T-cell (primary cell): ENCODE measurements around the gene RPL41. TPM values are rescaled to one million over a fixed set of nuclear protein-coding genes. Genes with fewer than 3 reads are reported as not detected.

Experiments used
- ATAC-seq, 4 experiments: fragments of 200-7000 bp in 3 of 4; fragments of 150-1000 bp in 1 of 4; cut with Tn5 transposase; replicated peaks in 1 of 4; 1 replicate in 3 of 4; 2 replicates in 1 of 4; pipeline ENCODE4 v1.10.0; 2021; ENCODE audit warnings: moderate library complexity in 3 of 4, mild to moderate bottlenecking in 2 of 4, moderate number of reproducible peaks in 1 of 4
- CTCF ChIA-PET, 2 donors: fragments of 300-600 bp; sonication (Branson Sonifier 250); formaldehyde crosslinking; loops; one replicate each; lab custom pipeline; 2022; ENCODE audit warnings: antibody characterized with exemption in 2 of 2; lab: Charles Lee
- POLR2A ChIA-PET, 2 donors: fragments of 300-600 bp; sonication (Branson Sonifier 250); formaldehyde crosslinking; loops; one replicate each; lab custom pipeline; 2022; ENCODE audit warnings: antibody characterized with exemption in 2 of 2; lab: Charles Lee
- DNase-seq, 35 experiments: peaks; one replicate each; pipeline versions ENCODE4 v3.0.0 to v3.0.0-alpha.2; 2013 to 2023
- H3K27ac ChIP-seq: one replicate; pipeline ENCODE4 v1.5.1; 2013; ENCODE audit warnings: low read length
- H3K27me3 ChIP-seq, 2 experiments: replicated peaks in 1 of 2; 1 replicate in 1 of 2; 2 replicates in 1 of 2; pipeline versions ENCODE4 v1.6.1 to v1.7.0; 2013; ENCODE audit warnings: low read length in 1 of 2, mixed read lengths in 1 of 2; ENCODE audit not compliant: control insufficient read depth in 2 of 2, insufficient read depth in 2 of 2; ENCODE audit errors: extremely low read depth in 1 of 2
- H3K36me3 ChIP-seq, 2 donors: 1 replicate in 1 of 2; 2 replicates in 1 of 2; pipeline versions ENCODE4 v1.6.1 to v1.7.0; 2013; ENCODE audit warnings: low read length in 1 of 2; ENCODE audit not compliant: control insufficient read depth in 2 of 2, insufficient read depth in 1 of 2; ENCODE audit errors: extremely low read depth in 1 of 2
- H3K4me1 ChIP-seq, 2 experiments: 1 replicate in 1 of 2; 2 replicates in 1 of 2; pipeline versions ENCODE4 v1.6.1 to v1.7.0; 2013; ENCODE audit warnings: low read length in 2 of 2, mixed read lengths in 1 of 2; ENCODE audit not compliant: insufficient read depth in 2 of 2, control insufficient read depth in 1 of 2; ENCODE audit errors: extremely low read depth in 1 of 2
- H3K4me3 ChIP-seq, 2 donors: 1 replicate in 1 of 2; 2 replicates in 1 of 2; pipeline versions ENCODE4 v1.5.1 to v1.7.0; 2013; ENCODE audit warnings: mild to moderate bottlenecking in 2 of 2, low read length in 1 of 2, moderate library complexity in 1 of 2; ENCODE audit not compliant: control insufficient read depth in 1 of 2; ENCODE audit errors: extremely low read depth in 1 of 2
- H3K9me3 ChIP-seq: 2 replicates; pipeline ENCODE4 v1.7.0; 2013
- H3K27ac Mint-ChIP-seq, 2 donors: one replicate each; pipeline ENCODE4 v1.8.0; 2020 to 2021; ENCODE audit warnings: mild to moderate bottlenecking in 2 of 2, mixed read lengths in 2 of 2
- H3K27me3 Mint-ChIP-seq, 2 donors: one replicate each; pipeline ENCODE4 v1.8.0; 2021 to 2022; ENCODE audit warnings: mixed read lengths in 2 of 2
- H3K36me3 Mint-ChIP-seq: one replicate; pipeline ENCODE4 v1.8.0; 2021; ENCODE audit warnings: mixed read lengths
- H3K4me1 Mint-ChIP-seq, 3 donors: one replicate each; pipeline ENCODE4 v1.8.0; 2020 to 2022; ENCODE audit warnings: mixed read lengths in 3 of 3, mild to moderate bottlenecking in 1 of 3
- H3K4me3 Mint-ChIP-seq, 3 donors: one replicate each; pipeline ENCODE4 v1.8.0; 2020 to 2022; ENCODE audit warnings: mild to moderate bottlenecking in 3 of 3, mixed read lengths in 3 of 3, moderate library complexity in 3 of 3
- H3K9me3 Mint-ChIP-seq, 3 donors: one replicate each; pipeline ENCODE4 v1.8.0; 2020 to 2022; ENCODE audit warnings: mixed read lengths in 3 of 3
- WGBS: methylation state at CpG from one replicate; pipeline ENCODE4 v1.1.5; 2013; ENCODE audit warnings: missing lambda C conversion rate; ENCODE audit not compliant: insufficient coverage; 5-methylcytosine and 5-hydroxymethylcytosine counted together
- total RNA-seq, 35 experiments: library from RNA in 6 of 35; stranded (reverse) in 6 of 35; fragments of 120-200 nt in 1 of 35; gene quantifications; one replicate each; pipeline versions ENCODE4 v1.2.1 to v1.2.4 and lab custom pipeline; 2013 to 2026

RPL41 gene
- total RNA-seq, 5 donors from 2014 or later (not counting 1 experiment from before 2014, with no cell fraction given), result 4,612 to 5,648 (median 5,133) TPM

- Histone ChIP-seq H3K36me3 (peaks cover 8 to 46% of the 10 kb centered on the region in 2 donors), H3K4me1 (peaks cover 18 to 51% of the 10 kb centered on the region in 2 experiments)
Observed at GRCh38 chr12:56158926-56159461, 42.6 kb downstream of the RPL41 start.

GRCh38 chr12:56159482-56160192, 43.2 kb downstream of the RPL41 start:
- H3K36me3 Mint-ChIP-seq, result peaks cover 42% of the 10 kb centered on the region
- no peaks in the 10 kb centered on the region for H3K9me3 ChIP-seq

More at GRCh38 chr12:56158926-56159461, 42.6 kb downstream of the RPL41 start:
- H3K9me3 ChIP-seq, result no peaks in the 10 kb centered on the region
- DNase-seq, result peak in 4 of 35 experiments; percentile 9 to 35 (median 22)
- ChIA-PET CTCF (interaction anchor here in 1 of 2 donors (0.5 to 3.0 kb wide), 6 partner anchors 22 to 129 kb away, joined by 3 to 10 read pairs (median 4); partner anchors contain the start of genes ESYT1, SMARCC2 and ZC3H10), POLR2A (interaction anchor here in 1 of 2 donors (0.6 to 1.7 kb wide), 5 partner anchors 31 to 330 kb away, joined by 3 to 5 read pairs (median 3); partner anchors contain the start of genes ESYT1, RAB5B and SMARCC2)
- H3K27ac ChIP-seq, result peak overlapping the region; percentile 93
- peak overlapping the region; percentile 89 to 99 (median 97) for H3K4me3 Mint-ChIP-seq
- H3K4me1 Mint-ChIP-seq, result peaks cover 46 to 57% (median 56%) of the 10 kb centered on the region in 3 donors
- 0% methylated on average over 2 of the region's 6 CpGs for WGBS
- ATAC-seq, result no peak
- no peaks in the 10 kb centered on the region for H3K27me3 Mint-ChIP-seq
- H3K4me3 ChIP-seq, result peak overlapping the region; percentile 91 to 99
- H3K9me3 Mint-ChIP-seq, result no peaks in the 10 kb centered on the region
- no peaks in the 10 kb centered on the region for H3K27me3 ChIP-seq
- peaks cover 36% of the 10 kb centered on the region for H3K36me3 Mint-ChIP-seq
- peak overlapping the region; percentile 94 to 98 for H3K27ac Mint-ChIP-seq

GRCh38 chr12:56160193-56160763, 43.8 kb downstream of the RPL41 start:
- ATAC-seq (peak; percentile 50 to 58 (median 54)), DNase-seq (peak; percentile 36 to 78 (median 61))
- peak overlapping the region; percentile 91 to 99 for H3K4me3 ChIP-seq
- ChIA-PET POLR2A (interaction anchor here (0.5 to 1.7 kb wide), 4 partner anchors 32 to 187 kb away, joined by 3 to 5 read pairs (median 4); partner anchors contain the start of genes ESYT1 (in 1 of the 2), RAB5B (in 1 of the 2), RNF41 (in 1 of the 2) and RPL41 (in 1 of the 2)), CTCF (interaction anchor here in 1 of 2 donors (1.2 to 3.0 kb wide), 4 partner anchors 8 to 33 kb away, joined by 4 to 10 read pairs (median 8); partner anchors contain the start of genes ESYT1, MYL6B and SMARCC2)
- Mint-ChIP-seq H3K27ac (peak overlapping the region; percentile 94 to 98), H3K4me1 (peaks cover 46 to 54% (median 51%) of the 10 kb centered on the region in 3 donors), H3K36me3 (peaks cover 41% of the 10 kb centered on the region), H3K4me3 (peak overlapping the region; percentile 89 to 99 (median 97)), H3K27me3 (no peaks in the 10 kb centered on the region), H3K9me3 (no peaks in the 10 kb centered on the region)
- peaks cover 18 to 51% of the 10 kb centered on the region in 2 experiments for H3K4me1 ChIP-seq
- no peaks in the 10 kb centered on the region for H3K9me3 ChIP-seq
- H3K36me3 ChIP-seq, result peaks cover 5 to 59% of the 10 kb centered on the region in 2 donors
- peak overlapping the region; percentile 93 for H3K27ac ChIP-seq
- H3K27me3 ChIP-seq, result no peaks in the 10 kb centered on the region
- 6% methylated on average over 6 of the region's 7 CpGs for WGBS

More at GRCh38 chr12:56159482-56160192, 43.2 kb downstream of the RPL41 start:
- DNase-seq (no peak), ATAC-seq (no peak)
- WGBS, result 3% methylated on average over 4 of the region's 8 CpGs
- Histone ChIP-seq H3K27me3 (no peaks in the 10 kb centered on the region), H3K27ac (peak overlapping the region; percentile 93), H3K4me3 (peak overlapping the region; percentile 91 to 99), H3K36me3 (peaks cover 8 to 53% of the 10 kb centered on the region in 2 donors), H3K4me1 (peaks cover 18 to 51% of the 10 kb centered on the region in 2 experiments)
- H3K27me3 Mint-ChIP-seq, result no peaks in the 10 kb centered on the region
- ChIA-PET CTCF (interaction anchor here in 1 of 2 donors (0.5 to 3.0 kb wide), 5 partner anchors 8 to 128 kb away, joined by 3 to 10 read pairs (median 5); partner anchors contain the start of genes ESYT1, MYL6B, SMARCC2 and ZC3H10), POLR2A (interaction anchor here (0.5 to 1.7 kb wide), 7 partner anchors 30 to 329 kb away, joined by 3 to 5 read pairs (median 3); partner anchors contain the start of genes ESYT1 (in 1 of the 2), RAB5B (in 1 of the 2), RNF41 (in 1 of the 2) and RPL41 (in 1 of the 2))
- no peaks in the 10 kb centered on the region for H3K9me3 Mint-ChIP-seq
- H3K27ac Mint-ChIP-seq, result peak overlapping the region; percentile 94 to 98
- peaks cover 46 to 57% (median 56%) of the 10 kb centered on the region in 3 donors for H3K4me1 Mint-ChIP-seq
- H3K4me3 Mint-ChIP-seq, result peak overlapping the region; percentile 89 to 99 (median 97)

GRCh38 chr12:56160894-56161689, 44.7 kb downstream of the RPL41 start:
- peak overlapping the region; percentile 94 to 98 for H3K27ac Mint-ChIP-seq
- no peaks in the 10 kb centered on the region for H3K27me3 ChIP-seq
- peak overlapping the region; percentile 91 to 99 for H3K4me3 ChIP-seq
- no peaks in the 10 kb centered on the region for H3K27me3 Mint-ChIP-seq
- H3K36me3 Mint-ChIP-seq, result peaks cover 44% of the 10 kb centered on the region
- peaks cover 46 to 49% (median 47%) of the 10 kb centered on the region in 3 donors for H3K4me1 Mint-ChIP-seq
- ChIA-PET CTCF (interaction anchor here in 1 of 2 donors (0.6 to 1.6 kb wide), 3 partner anchors 9 to 28 kb away, joined by 3 to 7 read pairs (median 4); partner anchors contain the start of genes MYL6B and SMARCC2), POLR2A (interaction anchor here in 1 of 2 donors (0.7 kb wide), 1 partner anchor 172 kb away, joined by 4 read pairs; no protein-coding TSS in a partner anchor)
- H3K4me1 ChIP-seq, result peaks cover 18 to 51% of the 10 kb centered on the region in 2 experiments
- 90% methylated on average over 8 of the region's 11 CpGs for WGBS
- H3K9me3 ChIP-seq, result no peaks in the 10 kb centered on the region
- no peaks in the 10 kb centered on the region for H3K9me3 Mint-ChIP-seq
- ATAC-seq (no peak), DNase-seq (no peak)
- H3K36me3 ChIP-seq, result peaks cover 5 to 67% of the 10 kb centered on the region in 2 donors
- H3K27ac ChIP-seq, result peak overlapping the region; percentile 93
- peak overlapping the region; percentile 89 to 99 (median 97) for H3K4me3 Mint-ChIP-seq

GRCh38 chr12:56161690-56162351, 45.4 kb downstream of the RPL41 start:
- Mint-ChIP-seq H3K9me3 (no peaks in the 10 kb centered on the region), H3K4me3 (peak overlapping the region; percentile 21 to 97 (median 63)), H3K27ac (peak overlapping the region; percentile 85 to 94), H3K4me1 (peaks cover 46 to 49% (median 47%) of the 10 kb centered on the region in 3 donors), H3K27me3 (no peaks in the 10 kb centered on the region), H3K36me3 (peaks cover 44% of the 10 kb centered on the region)
- H3K36me3 ChIP-seq, result peaks cover 5 to 73% of the 10 kb centered on the region in 2 donors
- ATAC-seq (no peak), DNase-seq (no peak)
- no peaks in the 10 kb centered on the region for H3K27me3 ChIP-seq
- WGBS, result no CpG with 5 or more reads among the region's 10 CpGs
- no peaks in the 10 kb centered on the region for H3K9me3 ChIP-seq
- peak overlapping the region; percentile 93 for H3K27ac ChIP-seq
- peaks cover 18 to 49% of the 10 kb centered on the region in 2 experiments for H3K4me1 ChIP-seq
- no peak overlapping the region for H3K4me3 ChIP-seq
- ChIA-PET CTCF (interaction anchor here in 1 of 2 donors (0.6 to 1.6 kb wide), 2 partner anchors 21 to 27 kb away, joined by 3 to 7 read pairs; partner anchors contain the start of gene SMARCC2), POLR2A (interaction anchor here (0.5 to 1.2 kb wide), 5 partner anchors 12 to 974 kb away, joined by 3 to 4 read pairs (median 3); partner anchors contain the start of gene RPL41 (in 1 of the 2))
